HepG2 (cell line): Measurements from ENCODE around the gene ATP8B2. TPM values are rescaled to one million over a fixed set of nuclear protein-coding genes. Genes with fewer than 3 reads are reported as not detected.
A peak's percentile ranks its signal among the peaks of the same experiment; 100 is the strongest.

Experiments
- FOXA3 ChIP-seq: IDR thresholded peaks from 2 replicates; pipeline ENCODE4 v1.6.1; 2016; ENCODE audit warnings: missing genetic modification reagents, missing compliant biosample characterization
- GATAD2A ChIP-seq: IDR thresholded peaks from 2 replicates; pipeline ENCODE4 v1.6.1; 2016
- JUND ChIP-seq: sonication (generic); formaldehyde crosslinking; IDR thresholded peaks from 2 replicates; pipeline ENCODE4 v1.8.0; 2022; ENCODE audit warnings: mild to moderate bottlenecking, missing genetic modification reagents
- KDM2A ChIP-seq: sonication (generic); formaldehyde crosslinking; IDR thresholded peaks from 2 replicates; pipeline ENCODE4 v1.4.0; 2020; ENCODE audit warnings: low read depth, missing genetic modification reagents, borderline replicate concordance
- RARA ChIP-seq: IDR thresholded peaks from 2 replicates; pipeline ENCODE4 v1.6.1; 2016; ENCODE audit warnings: missing genetic modification reagents, missing compliant biosample characterization
- SAFB2 ChIP-seq: sonication (generic); formaldehyde crosslinking; IDR thresholded peaks from 2 replicates; pipeline ENCODE4 v1.5.1; 2020; ENCODE audit warnings: missing genetic modification reagents, low read depth, mild to moderate bottlenecking, borderline replicate concordance
- ZNF292 ChIP-seq: sonication (generic); formaldehyde crosslinking; IDR thresholded peaks from 2 replicates; pipeline ENCODE4 v1.8.1; 2022; ENCODE audit warnings: mild to moderate bottlenecking, low read depth, missing genetic modification reagents, borderline replicate concordance
- ZNF839 ChIP-seq: sonication (generic); formaldehyde crosslinking; IDR thresholded peaks from 2 replicates; pipeline ENCODE4 v1.4.0; 2020; ENCODE audit warnings: missing genetic modification reagents, mild to moderate bottlenecking, borderline replicate concordance
- polyA plus RNA-seq, 8 experiments: library from polyadenylated mRNA; depleted of rRNA in 3 of 8; stranded (reverse) in 7 of 8; unstranded in 1 of 8; fragments of >200 nt; fragmentation: Illumina TruSeq in 4 of 8; extraction: Trizol in 4 of 8; gene quantifications; 2 replicates each; pipeline versions ENCODE4 v1.2.1 to v1.2.3, GENCODE V29; 2011 to 2016; ENCODE audit warnings: low read depth in 4 of 8, missing spikeins in 1 of 8, mixed read lengths in 1 of 8; ENCODE audit not compliant: insufficient read depth in 1 of 8
- total RNA-seq, 5 experiments: library from RNA; depleted of rRNA; stranded (reverse); fragments of >200 nt; fragmentation: Illumina TruSeq; extraction: Trizol; gene quantifications; 2 replicates each; pipeline ENCODE4 v1.2.3, GENCODE V29; 2016; ENCODE audit warnings: low read depth in 1 of 5
- TF ChIP-seq, protein P1 (sequence below): fragments of 450-650 bp; IDR thresholded peaks from 2 replicates; pipeline ENCODE4 v1.6.1; 2017
- TF ChIP-seq, protein P2 (sequence below): sonication (generic); formaldehyde crosslinking; IDR thresholded peaks from 2 replicates; pipeline ENCODE4 v1.4.0; 2020; ENCODE audit warnings: missing genetic modification reagents
- TF ChIP-seq, protein P3 (sequence below): sonication (generic); formaldehyde crosslinking; IDR thresholded peaks from 2 replicates; pipeline ENCODE4 v1.4.0; 2020; ENCODE audit warnings: missing genetic modification reagents
- TF ChIP-seq, protein P4 (sequence below): sonication (generic); formaldehyde crosslinking; IDR thresholded peaks from 2 replicates; pipeline ENCODE4 v1.8.1; 2023; ENCODE audit warnings: mild to moderate bottlenecking, missing genetic modification reagents
- TF ChIP-seq, protein P5 (sequence below): sonication (generic); formaldehyde crosslinking; IDR thresholded peaks from 2 replicates; pipeline ENCODE4 v1.4.0; 2020; ENCODE audit warnings: low read depth, mild to moderate bottlenecking, missing genetic modification reagents

The ATP8B2 gene
- total and polyA plus RNA-seq, 2 of the 13 experiments (the other 11 are each of a cell fraction or from before 2014, with no cell fraction given): 20.4 to 39.3 TPM

DNA sequence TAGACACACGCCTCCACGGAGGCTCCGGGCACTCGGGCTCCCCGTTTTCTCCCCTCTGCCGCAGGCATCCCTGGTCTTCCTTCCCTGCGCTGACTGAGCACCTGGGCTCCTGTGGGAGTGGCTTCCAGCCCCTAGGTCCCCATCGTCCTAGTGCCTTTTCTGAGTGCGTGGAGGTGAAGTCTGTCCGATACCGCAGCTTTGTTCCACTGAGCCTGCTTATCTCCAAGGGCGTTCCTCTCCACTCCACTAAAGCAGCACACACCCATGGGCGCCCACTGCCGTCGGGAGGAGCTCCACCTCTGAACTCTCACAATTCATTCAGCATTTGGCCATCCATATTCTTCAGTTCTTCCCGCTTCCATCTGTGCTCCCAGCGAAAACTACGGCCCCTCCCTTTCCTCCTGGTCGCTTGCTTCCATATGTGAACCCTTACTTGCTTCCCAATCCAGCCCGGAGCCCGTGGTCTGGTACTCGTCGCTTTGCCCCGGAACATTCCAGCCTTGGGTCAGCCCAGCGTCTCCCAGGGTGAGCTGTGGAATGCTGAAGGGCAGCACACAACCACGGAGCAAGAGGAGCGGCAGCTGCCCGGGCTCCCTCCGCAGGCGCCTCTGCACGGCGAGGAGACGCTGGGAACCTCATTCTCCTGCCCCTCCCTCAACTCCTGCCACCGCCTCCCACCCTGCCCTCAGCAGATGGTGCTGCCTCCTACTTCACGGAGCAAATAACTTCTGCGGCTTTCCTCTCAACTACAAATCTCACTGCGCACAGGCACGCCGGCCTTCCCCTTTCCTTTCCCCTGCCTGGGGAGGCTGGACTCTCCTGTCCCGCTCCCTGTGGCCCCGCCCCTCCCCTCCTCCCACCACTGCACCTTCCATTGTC is 27.5 kb downstream of the ATP8B2 start (continued):
- TF ChIP-seq ZNF839 (0 out of 2 replicates have a peak, but pooled peaks have one; percentile 62), RARA (CRISPR knock-in tag) (no peak), SAFB2 (CRISPR knock-in tag) (0 out of 2 replicates have a peak, but pooled peaks have one; percentile 34), KDM2A (CRISPR knock-in tag) (peak; percentile 33; the same call in 1 of the 2 replicates), ZNF292 (CRISPR knock-in tag) (peak; percentile 74; the same call in 1 of the 2 replicates), GATAD2A (CRISPR knock-in tag) (0 out of 2 replicates have a peak, but pooled peaks have one; percentile 14), FOXA3 (CRISPR knock-in tag) (no peak), JUND (CRISPR knock-in tag) (no peak)
- TF ChIP-seq, protein P1, sequence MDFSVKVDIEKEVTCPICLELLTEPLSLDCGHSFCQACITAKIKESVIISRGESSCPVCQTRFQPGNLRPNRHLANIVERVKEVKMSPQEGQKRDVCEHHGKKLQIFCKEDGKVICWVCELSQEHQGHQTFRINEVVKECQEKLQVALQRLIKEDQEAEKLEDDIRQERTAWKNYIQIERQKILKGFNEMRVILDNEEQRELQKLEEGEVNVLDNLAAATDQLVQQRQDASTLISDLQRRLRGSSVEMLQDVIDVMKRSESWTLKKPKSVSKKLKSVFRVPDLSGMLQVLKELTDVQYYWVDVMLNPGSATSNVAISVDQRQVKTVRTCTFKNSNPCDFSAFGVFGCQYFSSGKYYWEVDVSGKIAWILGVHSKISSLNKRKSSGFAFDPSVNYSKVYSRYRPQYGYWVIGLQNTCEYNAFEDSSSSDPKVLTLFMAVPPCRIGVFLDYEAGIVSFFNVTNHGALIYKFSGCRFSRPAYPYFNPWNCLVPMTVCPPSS: no peak
- TF ChIP-seq, protein P2, sequence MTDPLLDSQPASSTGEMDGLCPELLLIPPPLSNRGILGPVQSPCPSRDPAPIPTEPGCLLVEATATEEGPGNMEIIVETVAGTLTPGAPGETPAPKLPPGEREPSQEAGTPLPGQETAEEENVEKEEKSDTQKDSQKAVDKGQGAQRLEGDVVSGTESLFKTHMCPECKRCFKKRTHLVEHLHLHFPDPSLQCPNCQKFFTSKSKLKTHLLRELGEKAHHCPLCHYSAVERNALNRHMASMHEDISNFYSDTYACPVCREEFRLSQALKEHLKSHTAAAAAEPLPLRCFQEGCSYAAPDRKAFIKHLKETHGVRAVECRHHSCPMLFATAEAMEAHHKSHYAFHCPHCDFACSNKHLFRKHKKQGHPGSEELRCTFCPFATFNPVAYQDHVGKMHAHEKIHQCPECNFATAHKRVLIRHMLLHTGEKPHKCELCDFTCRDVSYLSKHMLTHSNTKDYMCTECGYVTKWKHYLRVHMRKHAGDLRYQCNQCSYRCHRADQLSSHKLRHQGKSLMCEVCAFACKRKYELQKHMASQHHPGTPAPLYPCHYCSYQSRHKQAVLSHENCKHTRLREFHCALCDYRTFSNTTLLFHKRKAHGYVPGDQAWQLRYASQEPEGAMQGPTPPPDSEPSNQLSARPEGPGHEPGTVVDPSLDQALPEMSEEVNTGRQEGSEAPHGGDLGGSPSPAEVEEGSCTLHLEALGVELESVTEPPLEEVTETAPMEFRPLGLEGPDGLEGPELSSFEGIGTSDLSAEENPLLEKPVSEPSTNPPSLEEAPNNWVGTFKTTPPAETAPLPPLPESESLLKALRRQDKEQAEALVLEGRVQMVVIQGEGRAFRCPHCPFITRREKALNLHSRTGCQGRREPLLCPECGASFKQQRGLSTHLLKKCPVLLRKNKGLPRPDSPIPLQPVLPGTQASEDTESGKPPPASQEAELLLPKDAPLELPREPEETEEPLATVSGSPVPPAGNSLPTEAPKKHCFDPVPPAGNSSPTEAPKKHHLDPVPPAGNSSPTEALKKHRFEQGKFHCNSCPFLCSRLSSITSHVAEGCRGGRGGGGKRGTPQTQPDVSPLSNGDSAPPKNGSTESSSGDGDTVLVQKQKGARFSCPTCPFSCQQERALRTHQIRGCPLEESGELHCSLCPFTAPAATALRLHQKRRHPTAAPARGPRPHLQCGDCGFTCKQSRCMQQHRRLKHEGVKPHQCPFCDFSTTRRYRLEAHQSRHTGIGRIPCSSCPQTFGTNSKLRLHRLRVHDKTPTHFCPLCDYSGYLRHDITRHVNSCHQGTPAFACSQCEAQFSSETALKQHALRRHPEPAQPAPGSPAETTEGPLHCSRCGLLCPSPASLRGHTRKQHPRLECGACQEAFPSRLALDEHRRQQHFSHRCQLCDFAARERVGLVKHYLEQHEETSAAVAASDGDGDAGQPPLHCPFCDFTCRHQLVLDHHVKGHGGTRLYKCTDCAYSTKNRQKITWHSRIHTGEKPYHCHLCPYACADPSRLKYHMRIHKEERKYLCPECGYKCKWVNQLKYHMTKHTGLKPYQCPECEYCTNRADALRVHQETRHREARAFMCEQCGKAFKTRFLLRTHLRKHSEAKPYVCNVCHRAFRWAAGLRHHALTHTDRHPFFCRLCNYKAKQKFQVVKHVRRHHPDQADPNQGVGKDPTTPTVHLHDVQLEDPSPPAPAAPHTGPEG (CRISPR knock-in tag): 0 out of 2 replicates have a peak, but pooled peaks have one; percentile 28
- TF ChIP-seq, protein P3, sequence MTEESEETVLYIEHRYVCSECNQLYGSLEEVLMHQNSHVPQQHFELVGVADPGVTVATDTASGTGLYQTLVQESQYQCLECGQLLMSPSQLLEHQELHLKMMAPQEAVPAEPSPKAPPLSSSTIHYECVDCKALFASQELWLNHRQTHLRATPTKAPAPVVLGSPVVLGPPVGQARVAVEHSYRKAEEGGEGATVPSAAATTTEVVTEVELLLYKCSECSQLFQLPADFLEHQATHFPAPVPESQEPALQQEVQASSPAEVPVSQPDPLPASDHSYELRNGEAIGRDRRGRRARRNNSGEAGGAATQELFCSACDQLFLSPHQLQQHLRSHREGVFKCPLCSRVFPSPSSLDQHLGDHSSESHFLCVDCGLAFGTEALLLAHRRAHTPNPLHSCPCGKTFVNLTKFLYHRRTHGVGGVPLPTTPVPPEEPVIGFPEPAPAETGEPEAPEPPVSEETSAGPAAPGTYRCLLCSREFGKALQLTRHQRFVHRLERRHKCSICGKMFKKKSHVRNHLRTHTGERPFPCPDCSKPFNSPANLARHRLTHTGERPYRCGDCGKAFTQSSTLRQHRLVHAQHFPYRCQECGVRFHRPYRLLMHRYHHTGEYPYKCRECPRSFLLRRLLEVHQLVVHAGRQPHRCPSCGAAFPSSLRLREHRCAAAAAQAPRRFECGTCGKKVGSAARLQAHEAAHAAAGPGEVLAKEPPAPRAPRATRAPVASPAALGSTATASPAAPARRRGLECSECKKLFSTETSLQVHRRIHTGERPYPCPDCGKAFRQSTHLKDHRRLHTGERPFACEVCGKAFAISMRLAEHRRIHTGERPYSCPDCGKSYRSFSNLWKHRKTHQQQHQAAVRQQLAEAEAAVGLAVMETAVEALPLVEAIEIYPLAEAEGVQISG (CRISPR knock-in tag): peak; percentile 23; the same call in 1 of the 2 replicates
- TF ChIP-seq, protein P4, sequence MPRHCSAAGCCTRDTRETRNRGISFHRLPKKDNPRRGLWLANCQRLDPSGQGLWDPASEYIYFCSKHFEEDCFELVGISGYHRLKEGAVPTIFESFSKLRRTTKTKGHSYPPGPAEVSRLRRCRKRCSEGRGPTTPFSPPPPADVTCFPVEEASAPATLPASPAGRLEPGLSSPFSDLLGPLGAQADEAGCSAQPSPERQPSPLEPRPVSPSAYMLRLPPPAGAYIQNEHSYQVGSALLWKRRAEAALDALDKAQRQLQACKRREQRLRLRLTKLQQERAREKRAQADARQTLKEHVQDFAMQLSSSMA: no peak
- TF ChIP-seq, protein P5, sequence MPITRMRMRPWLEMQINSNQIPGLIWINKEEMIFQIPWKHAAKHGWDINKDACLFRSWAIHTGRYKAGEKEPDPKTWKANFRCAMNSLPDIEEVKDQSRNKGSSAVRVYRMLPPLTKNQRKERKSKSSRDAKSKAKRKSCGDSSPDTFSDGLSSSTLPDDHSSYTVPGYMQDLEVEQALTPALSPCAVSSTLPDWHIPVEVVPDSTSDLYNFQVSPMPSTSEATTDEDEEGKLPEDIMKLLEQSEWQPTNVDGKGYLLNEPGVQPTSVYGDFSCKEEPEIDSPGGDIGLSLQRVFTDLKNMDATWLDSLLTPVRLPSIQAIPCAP: no peak
